NCI-H2227 treated with DMSO at 0.1 percent for 48 hours (cell line): ENCODE results near the gene SCYGR5.
"Not testable (repeated sequence)": the region's sequence is repeated elsewhere in the genome, so short reads cannot be mapped to it uniquely, and the experiment has no call there.

Experiments used
- DNase-seq: peaks from one replicate; lab custom pipeline; 2025; lab: John Stamatoyannopoulos, UW

The SCYGR5 gene, protein sequence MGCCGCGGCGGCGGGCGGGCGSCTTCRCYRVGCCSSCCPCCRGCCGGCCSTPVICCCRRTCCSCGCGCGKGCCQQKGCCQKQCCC

DNA sequence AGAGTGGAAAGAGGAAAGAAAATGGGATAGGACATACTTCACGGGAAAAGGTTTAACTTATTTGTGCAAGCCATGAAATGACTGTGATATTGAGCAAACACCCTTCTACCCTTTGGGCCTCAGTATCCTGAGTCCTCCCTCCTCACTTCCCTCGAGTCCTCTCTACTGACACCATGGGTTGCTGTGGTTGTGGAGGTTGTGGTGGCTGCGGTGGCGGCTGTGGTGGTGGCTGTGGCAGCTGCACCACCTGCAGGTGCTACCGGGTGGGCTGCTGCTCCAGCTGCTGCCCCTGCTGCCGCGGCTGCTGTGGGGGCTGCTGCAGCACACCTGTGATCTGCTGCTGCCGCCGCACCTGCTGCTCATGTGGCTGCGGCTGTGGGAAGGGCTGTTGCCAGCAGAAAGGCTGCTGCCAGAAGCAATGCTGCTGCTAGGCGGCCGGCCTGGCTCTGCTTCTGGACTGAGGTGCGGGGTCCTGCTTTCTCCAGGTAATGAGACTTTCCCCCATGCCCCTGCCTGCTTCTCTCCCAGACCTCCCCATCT, at the start of gene SCYGR5:
TSS of gene SCYGR5 (plus strand) at position 174 of the 540 bp plus-strand sequence. CDS start at position 174, 0 bp downstream.
- DNase-seq = not testable (repeated sequence)

DNA sequence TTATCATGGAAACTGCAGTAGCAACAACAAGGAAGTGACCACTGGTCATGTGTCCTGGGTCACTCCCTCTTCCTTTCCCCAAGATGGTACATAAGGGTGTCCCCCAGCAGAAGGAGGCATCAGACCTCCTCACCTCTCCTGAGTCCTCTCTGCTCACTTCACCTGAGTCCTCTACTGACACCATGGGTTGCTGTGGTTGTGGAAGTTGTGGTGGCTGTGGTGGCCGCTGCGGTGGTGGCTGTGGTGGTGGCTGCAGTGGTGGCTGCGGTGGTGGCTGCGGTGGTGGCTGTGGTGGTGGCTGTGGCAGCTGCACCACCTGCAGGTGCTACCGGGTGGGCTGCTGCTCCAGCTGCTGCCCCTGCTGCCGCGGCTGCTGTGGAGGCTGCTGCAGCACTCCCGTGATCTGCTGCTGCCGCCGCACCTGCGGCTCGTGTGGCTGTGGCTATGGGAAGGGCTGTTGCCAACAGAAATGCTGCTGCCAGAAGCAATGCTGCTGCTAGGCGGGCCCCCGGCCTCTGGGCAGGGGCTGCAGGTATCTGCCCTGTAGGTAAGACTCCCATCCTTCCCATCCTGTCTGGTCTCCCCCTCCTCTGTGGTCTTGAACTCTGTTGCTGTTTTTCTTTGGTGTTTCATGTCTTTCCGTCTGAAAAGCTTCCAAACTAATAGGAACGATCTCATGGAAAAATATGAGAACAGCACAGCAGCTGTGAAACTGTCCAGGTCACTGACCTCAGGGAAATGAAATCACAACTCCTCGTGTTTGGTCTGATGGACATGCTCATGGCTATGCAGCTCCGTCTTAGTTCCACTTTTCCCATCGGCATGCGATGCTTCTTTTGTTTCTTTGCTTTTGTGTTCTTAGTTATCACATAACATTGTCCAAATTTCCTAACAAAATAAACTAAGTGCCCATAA, 49.0 kb upstream of the SCYGR5 start, which contains the start of gene SCYGR4:
TSS of gene SCYGR4 (plus strand) at position 183 of the 915 bp plus-strand sequence. CDS start at position 183, 0 bp downstream.
- no peak for DNase-seq

DNA sequence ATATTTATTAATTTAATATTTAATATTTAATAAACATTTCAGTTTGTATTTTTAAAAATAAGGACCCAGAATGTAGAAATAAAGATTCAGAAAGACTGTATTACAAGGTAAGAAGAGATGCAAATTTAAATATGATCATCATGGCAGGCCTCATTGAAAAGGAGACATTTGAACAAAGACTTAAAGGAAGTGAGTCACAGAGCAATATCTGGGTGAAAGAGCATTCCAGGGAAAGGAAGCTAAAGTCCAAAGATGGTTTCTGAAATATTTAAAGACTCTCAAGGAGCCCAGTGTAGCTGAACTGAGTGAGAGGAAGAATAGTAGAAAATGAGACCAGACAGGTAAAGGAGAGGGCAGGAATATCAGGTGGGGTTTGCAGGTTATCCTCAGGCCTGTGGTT, 43.4 kb upstream of the SCYGR5 start:
- DNase-seq = no peak

DNA sequence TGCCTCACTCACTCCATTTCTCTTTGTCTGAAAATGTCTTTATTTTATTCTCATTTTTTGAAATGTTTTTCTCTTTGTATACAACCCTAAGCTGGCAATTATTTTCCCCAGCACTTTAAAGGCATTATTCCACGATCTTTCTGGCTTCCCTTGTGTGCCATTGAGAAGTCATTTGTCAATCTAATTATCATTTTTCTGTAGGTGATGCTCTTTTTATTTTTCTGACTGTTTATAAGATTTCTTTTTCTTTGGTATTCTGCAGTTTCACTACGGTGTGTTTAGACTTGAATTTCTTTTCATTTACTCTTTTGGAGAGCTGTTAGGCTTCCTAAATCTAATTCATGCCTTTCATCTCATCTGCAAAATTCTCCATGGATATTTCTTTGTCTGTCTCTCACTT, 41.2 kb upstream of the SCYGR5 start:
- DNase-seq = no peak

DNA sequence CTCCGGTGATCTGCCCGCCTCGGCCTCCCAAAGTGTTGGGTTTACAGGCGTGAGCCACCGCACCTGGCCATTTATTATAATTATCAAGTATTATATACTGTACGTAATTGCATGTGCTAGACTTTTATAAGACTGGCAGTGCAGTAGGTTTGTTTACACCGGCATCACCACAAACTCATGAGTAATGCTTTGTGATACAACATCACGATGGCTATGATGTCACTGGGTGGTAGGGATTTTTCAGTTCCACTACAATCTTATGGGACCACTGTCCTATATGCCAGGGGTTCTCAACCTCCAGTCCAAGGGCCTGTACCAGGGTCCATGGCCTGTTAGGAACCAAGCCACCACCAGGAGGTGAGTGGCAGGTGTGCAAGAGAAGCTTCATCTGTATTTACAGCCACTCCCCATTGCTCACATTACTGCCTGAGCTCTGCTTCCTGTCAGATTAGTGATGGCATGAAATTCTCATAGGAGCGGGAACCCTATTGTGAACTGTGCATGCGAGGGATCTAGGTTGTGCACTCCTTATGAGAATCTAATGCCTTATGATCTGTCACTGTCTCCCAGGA, 39.9 kb upstream of the SCYGR5 start:
- DNase-seq = no peak

DNA sequence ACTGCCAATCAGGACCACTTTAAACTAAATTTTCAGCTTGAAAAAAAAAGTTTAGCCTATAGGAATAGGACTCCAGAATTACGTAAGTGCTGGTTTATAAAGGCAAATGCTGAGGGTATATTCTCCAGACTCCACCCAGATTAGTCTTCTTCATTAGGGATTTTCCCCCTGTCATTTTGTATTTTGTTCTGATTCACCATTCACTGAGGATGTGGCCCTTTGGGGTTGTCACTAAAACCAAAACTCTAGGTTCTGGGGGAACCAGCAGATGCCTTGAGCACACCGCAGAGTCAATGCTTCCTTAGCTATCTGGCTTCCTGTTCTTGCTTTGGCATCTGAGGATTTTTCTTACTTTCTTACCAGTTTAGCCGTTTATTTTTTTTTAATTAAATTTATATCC, 38.8 kb upstream of the SCYGR5 start:
- no peak for DNase-seq

DNA sequence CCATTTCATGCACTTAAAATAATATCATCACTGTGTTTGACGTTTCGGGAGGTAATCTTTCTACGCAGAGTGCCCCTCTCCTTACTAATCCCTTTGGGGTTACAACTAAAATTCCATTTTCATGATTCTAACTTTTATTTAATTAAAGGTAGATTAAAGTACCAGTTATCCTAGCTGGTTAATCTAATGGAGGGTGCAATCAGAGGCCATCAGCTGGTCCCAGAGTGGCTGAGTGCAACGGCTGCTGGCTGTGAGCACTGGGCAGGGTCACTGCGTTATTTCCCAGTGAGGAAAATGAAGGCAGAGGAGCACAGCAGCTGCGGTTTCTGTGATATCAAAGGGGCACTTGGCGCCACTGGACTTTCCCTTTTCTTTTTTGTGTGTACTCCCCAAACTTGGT, 37.2 kb upstream of the SCYGR5 start:
- no peak for DNase-seq

DNA sequence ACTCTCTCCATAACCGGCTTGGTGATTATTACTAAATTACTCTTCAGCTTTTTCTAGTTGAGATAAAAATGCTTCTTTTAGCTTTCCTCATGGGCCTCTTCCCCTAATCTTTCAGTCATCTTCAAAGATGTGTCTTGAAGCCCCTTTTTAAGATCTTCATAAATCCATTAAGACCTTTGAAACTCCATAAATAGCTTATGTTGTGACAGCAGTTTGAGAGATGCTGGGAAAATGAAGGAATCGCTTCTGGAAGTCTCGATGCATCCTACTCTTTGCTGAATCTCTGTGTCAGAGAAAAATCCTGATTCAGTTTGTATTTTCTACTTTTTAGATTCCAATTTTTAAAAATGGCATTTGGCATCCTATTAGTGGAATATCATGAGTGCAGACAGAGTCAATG, 36.3 kb upstream of the SCYGR5 start:
- DNase-seq = no peak

DNA sequence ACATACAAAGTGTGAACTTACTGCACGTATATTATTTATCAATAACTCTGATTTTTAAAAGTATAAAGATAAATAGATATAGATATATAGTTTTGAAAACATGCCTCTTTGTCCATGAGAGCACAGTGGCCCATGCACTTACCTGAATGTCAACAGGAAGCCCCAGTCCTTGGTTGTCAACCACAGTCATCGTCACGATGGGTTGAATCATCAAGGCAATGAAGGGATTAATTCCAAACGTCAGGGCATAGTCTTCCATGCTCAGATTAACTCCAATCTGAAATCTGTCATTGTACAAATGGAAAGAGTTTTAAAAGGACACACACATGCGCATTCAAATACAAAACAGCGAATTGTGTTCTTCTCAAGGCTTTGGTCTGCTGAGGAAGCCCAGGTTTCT, 33.8 kb upstream of the SCYGR5 start:
- no peak for DNase-seq

DNA sequence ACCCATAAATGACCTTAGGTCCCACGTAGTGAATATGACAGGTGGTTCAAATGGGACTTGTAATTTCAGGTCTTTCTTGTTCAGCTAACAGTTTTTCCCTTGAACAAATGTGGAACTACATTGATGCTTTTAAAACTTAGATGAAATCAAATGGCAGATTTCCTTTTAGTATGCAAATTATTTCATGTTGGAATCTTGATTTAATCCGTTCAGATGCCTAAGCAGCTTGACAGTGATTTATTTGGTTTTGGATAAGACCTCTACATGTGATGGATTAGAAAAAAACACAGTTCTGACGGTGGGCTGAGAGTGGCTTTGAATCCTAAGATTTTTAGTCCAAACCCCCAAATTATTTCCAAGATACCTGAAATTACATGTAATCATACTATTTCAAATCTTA, 32.4 kb upstream of the SCYGR5 start:
- DNase-seq = no peak

DNA sequence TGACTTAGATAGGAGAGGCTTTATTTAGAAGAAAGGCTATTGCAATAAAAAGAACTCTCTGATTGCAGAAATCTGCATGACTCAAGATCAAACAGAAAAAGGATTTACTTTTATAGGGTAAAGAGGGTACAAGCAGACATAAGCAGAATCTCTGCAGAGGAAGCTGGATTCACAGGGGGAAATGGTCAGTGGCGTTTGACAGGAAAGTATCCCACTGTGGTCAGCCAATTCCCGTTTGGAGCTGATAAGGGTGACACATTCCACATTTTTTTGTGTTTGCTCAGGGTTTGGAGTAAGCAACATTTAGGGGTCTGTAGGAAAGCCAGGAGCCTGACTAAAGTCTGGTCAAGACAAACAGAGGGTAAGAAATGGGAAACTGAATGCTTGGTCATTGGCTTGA, 23.9 kb upstream of the SCYGR5 start:
- no peak for DNase-seq

DNA sequence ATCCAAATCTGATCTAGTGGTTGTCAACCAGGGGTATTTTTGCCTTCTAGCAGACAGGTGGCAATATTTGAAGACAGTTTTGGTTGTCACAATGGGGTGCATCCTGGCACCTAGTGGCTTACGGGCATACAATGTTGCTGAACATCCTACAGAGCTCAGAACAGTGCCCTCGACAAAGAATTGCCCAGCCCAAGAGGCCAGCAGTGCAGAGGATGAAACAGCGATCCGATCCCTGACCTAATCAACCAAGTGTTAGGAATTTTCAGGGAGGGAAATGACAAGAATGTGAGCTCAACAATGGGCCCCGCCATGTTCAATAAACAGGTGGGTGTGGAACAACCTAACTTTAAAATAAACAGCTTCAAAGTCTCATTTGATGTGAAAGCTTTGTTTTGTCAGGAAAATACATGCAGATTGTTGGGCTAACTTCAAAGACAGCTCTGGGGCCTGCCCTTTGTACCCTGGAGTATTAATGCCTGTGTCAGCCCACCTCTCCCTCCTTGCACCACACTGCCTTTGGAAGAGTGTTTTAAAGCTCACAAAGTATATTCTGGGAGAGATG, 22.5 kb upstream of the SCYGR5 start:
- no peak for DNase-seq

DNA sequence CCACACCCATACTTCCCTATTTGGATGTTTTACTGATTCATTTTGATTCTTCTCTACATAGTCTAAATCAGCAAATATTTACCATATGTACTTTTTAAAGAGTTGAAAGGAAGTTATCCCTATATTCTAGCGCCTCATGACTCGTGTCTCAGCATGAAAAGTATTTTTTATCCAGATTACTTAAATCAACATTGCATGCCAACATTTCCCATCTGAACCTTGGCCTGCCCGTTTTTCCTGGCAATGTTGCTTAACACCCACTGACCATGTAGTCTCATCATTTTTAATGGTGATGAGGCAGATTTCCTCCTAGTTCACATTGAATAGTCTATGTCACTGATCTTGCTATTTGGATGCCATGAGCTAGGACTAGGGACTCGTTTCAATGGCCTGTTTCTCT, 13.2 kb upstream of the SCYGR5 start:
- DNase-seq = no peak

DNA sequence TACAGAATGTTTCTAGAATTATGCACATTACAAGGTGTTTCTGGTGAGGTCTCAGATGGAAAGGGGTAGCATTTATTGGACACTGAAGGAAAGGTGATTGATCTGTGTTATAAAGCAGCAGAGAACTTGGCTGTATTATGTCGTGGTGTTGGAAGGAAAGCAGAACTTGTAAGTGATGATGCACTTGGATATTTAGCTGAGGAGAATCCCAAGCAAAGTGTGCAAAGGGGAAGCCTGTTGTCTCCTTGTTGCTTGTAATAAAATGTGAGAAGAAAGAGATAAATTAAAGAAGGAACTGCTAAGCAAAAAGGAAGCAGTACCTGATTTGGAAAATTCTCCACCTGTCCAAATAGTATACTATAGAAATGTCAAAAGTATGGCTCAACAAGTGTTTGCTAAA, 12.2 kb upstream of the SCYGR5 start:
- no peak for DNase-seq

DNA sequence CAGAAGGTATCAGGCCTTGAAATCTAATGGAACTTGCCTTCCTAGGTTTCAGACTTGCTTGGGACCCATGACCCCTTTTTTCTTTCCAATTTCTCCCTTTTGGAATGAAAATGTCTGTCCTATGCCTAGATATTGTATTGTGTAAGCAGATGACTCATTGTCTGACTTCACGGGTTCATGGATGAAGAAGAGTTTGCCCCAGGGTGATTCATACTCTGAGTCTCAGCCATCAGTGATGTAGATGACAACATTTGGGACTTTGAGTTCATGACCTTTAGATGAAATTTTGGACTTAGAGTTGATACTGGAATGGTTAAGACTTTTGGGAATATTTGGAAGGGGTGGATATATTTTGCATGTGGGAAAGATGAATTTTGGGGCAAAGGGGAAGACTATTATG, 11.2 kb upstream of the SCYGR5 start:
- DNase-seq = no peak

DNA sequence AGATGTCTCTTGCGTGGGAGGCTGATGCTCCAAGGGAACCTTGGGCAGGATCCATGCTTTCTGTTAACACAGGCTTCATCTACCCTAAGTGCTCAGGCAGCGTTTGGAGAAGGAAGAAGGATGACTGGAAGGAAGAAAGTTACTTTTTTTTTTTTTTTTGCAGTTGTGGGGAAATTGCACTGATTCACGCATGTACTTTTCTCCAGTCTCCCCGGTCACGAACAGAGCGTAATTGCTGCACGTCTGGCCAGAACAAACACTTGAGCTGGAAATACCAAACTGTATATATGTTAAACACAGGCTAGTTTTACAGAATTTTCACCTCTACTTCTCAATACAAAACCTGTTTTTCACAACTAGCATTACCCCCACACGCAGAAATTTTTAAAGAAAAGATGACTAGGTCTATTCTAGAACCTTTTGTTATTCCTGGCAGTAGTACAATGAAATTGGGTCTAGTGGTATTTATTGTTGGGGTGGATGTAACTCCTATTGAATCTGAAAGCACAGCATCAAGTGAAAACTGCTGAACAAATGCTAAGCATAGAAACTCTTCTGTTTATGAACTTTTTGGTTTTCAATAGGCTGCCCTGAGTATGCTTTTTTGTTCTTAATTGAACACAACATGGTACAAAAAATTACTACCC, 9.3 kb upstream of the SCYGR5 start:
- no peak for DNase-seq

DNA sequence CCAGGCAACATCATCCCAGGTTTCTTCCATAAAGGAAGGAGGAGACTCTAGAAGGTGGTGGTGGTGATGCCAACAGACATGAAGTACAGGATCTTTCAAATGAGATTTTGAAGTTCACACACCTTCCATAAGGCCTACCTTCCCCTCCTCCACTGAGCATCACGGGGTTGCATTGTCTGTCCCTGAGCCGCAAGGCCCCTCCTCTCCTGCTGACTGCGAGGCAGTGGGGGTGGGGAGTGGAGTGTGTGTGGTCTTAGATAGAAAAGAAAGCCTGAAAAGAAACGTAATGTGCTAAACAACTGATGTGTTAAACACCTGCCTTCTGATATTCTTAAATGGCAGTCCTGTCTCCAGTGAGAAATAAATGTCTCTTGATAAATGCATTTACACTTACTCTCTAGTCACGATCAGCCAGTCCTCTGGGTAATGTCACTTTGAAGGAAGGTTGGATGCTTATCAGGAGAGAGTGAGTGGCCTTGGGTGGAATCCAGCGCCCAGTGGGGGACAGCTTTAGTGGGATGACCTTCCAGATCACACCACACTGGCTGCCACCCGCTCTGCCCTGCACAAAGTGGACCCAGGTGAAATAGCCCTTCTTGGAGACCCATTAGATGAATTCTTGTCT, 5.5 kb upstream of the SCYGR5 start:
- DNase-seq = no peak

DNA sequence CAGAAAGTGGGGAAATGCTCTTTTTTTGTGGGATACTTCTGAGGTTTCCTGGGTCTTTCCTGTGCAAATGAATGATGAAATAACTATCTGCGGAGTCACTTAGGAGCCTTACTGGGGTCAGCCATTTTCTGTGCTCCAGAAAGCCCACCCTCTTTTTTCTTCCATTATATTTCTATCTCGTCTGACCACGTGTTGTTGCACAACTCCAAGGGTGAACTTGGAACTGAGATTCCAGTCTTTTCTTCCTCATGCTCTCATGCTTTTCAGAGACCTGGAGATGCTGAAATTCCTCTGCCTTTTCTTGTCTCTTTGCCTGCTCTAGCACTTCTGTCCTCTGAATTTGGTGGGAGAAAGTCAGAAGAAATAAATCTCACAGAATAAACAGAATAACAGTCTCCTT, 4.8 kb upstream of the SCYGR5 start:
- no peak for DNase-seq

DNA sequence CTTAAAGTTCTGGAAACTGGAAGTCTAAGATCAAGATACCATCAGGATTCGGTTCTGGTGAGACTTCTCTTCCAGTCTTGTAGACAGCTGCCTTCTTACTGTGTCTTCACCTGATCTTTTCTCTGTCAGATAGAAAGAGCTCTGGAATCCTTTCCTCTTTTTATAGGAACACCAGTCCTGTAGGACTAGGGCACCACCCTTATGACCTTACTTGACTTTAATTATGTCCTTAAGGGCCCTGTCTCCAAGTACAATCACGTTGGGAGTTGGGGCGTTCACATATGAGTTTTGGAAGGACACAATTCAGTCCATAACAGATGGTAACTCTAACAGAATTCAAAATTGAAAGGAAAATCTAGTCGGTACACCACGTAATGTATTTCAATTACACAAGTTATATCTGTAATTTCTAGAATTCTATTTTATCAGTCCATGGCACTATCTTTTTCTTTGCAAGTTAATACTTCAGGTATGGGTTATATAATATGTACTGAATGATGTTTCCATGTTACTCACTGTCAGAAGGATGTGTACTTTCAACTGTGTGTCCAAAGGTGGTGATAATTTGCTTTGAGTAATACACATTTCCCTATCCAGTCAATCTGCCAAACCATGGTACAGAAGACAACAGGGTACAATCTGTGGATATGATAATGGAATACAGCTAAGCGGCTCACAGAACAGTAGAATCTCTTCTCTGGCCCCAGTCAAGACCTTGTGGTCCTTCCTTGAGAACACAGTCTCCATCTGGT, 1.2 kb upstream of the SCYGR5 start:
- no peak for DNase-seq

DNA sequence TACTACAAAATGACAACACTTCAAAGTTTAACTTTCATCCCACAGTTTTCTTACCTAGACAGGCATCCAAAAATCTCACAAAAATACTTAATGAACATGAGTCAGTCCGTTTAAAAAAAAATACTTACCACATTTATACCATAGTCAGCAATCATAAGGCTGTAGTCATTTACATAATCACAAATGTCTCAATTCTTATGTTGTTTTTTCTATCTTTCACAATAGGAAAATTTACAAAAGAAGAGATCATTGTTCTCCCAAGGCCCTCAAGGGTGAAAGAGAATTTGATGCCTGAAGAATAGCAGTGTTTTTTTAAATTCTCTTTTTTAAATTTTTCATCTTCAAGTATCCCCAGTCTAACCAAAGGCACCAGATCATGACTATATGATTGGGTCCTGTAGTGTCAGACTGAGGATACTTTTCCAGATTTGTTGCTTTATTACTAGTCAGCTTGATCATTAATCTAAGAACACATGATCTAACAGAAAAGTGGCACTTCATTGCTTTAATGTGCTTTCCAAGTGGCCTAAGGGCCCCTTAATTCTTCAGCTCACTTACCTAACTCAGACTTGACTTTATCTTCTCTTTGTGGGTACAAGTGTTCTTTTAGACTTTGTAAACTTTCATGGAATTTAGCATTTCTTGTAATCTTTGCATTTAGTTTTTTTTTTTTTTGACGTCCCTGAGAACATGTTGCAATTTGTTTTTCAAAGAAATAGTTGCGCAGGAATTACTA, 4.7 kb downstream of the SCYGR5 start:
- no peak for DNase-seq
